Measurements from ENCODE around the gene RNASEH2B.

- peak; percentile 91 for TF ChIP-seq CTCF (IDR thresholded peaks at IDR 0.05; ENCODE audit: low read depth, low read length)
- TF ChIP-seq POLR2A (IDR thresholded peaks at IDR 0.05; ENCODE audit: extremely low read depth, insufficient read length), result peak; percentile 64
These were observed 2.6 kb downstream of the RNASEH2B start for GRCh38 chr13:50911937-50912795.

Measured in NB4 (cell line).